Measurements from ENCODE around the gene ALPL. TPM values are rescaled to one million over a fixed set of nuclear protein-coding genes. Genes with fewer than 3 reads are reported as not detected.
A peak's percentile ranks its signal among the peaks of the same experiment; 100 is the strongest.

The ALPL gene
- total RNA-seq, 1 donor from 2014 or later, result 123 TPM

DNA sequence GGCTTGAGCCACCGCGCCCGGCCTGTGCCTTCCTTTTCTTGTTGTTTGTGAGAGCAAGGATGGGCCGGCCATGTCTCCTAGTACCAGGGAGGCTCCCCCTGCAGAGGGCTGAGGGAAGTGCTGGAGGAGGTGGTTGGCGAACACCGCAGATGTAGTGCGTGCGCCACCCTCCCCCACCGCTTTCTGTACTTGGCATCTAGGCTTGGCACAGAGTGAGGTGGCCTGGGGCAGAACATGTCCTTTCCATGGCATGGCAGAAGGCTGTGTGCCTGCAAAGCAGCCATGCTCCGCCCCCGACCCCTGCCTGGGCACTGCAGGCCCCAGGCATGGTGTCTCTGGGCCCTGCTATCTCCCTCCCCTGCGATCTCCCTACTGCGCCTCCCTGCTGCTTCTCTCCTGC, 30.7 kb downstream of the ALPL start:
- ATAC-seq (no peak), DNase-seq (peak; percentile 58)
- TF ChIP-seq, protein P1, sequence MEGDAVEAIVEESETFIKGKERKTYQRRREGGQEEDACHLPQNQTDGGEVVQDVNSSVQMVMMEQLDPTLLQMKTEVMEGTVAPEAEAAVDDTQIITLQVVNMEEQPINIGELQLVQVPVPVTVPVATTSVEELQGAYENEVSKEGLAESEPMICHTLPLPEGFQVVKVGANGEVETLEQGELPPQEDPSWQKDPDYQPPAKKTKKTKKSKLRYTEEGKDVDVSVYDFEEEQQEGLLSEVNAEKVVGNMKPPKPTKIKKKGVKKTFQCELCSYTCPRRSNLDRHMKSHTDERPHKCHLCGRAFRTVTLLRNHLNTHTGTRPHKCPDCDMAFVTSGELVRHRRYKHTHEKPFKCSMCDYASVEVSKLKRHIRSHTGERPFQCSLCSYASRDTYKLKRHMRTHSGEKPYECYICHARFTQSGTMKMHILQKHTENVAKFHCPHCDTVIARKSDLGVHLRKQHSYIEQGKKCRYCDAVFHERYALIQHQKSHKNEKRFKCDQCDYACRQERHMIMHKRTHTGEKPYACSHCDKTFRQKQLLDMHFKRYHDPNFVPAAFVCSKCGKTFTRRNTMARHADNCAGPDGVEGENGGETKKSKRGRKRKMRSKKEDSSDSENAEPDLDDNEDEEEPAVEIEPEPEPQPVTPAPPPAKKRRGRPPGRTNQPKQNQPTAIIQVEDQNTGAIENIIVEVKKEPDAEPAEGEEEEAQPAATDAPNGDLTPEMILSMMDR (IDR thresholded peaks at IDR 0.05), result no peak
- intact Hi-C loops (cut with DNase I), result no loop called here
- peaks cover 13% of the 10 kb centered on the region for H3K27me3 ChIP-seq (ENCODE audit: low read depth)
- no peaks in the 10 kb centered on the region for H3K36me3 ChIP-seq
- H3K4me3 ChIP-seq, result no peak overlapping the region
- no peak overlapping the region for H3K27ac ChIP-seq
- H3K9me3 ChIP-seq, result no peaks in the 10 kb centered on the region
- peaks cover 40% of the 10 kb centered on the region for H3K4me1 ChIP-seq

DNA sequence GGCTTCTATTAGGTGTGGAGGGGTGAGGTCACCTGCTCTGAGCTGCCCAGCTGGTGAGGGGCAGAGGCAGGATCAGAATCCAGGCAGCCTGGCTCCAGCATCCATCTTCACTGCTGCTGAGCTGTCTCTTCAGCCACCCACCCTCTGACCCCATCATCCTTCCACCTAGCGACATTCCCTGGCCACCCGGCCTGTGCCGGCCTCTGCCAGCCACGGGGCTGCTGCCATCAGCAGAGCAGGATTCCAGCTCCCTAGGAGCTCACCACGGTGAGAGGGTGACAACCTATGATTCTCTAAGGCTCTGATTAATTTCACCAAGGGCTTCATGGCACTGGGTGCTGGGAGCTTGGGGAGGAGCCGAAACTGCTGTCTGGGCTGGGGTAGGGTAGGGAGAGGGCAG, 32.1 kb downstream of the ALPL start:
- ATAC-seq (no peak), DNase-seq (no peak)
- no peak overlapping the region for H3K4me3 ChIP-seq
- H3K9me3 ChIP-seq, result no peaks in the 10 kb centered on the region
- TF ChIP-seq, protein P1 (IDR thresholded peaks at IDR 0.05), result no peak
- intact Hi-C loops (cut with DNase I), result no loop called here
- peaks cover 37% of the 10 kb centered on the region for H3K4me1 ChIP-seq
- peaks cover 13% of the 10 kb centered on the region for H3K27me3 ChIP-seq (ENCODE audit: low read depth)
- no peak overlapping the region for H3K27ac ChIP-seq
- H3K36me3 ChIP-seq, result no peaks in the 10 kb centered on the region

DNA sequence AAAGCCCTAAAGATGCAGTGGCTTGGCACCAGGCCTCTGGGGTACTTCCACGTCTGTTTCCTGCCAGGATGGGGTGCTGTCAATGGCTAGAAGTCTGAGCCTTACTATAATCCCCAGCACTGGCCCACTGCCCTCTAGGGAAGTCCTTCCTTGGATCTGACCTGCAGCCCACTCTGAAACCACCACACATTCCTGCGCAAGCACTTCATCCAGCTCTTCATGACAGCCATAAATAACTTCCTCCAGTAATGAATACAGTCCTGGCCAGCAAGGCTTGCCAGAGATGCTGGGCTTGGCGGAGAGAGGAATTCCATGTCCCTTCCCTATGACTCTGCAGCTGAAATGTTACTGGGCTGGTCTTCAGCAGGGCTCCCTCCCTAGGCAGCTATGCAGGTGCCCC, 32.6 kb downstream of the ALPL start:
- H3K9me3 ChIP-seq, result no peaks in the 10 kb centered on the region
- intact Hi-C loops (cut with DNase I), result no loop called here
- peaks cover 40% of the 10 kb centered on the region for H3K4me1 ChIP-seq
- H3K27me3 ChIP-seq (ENCODE audit: low read depth), result peaks cover 13% of the 10 kb centered on the region
- DNase-seq (no peak), ATAC-seq (peak in 1 of 2 donors; percentile 51)
- no peaks in the 10 kb centered on the region for H3K36me3 ChIP-seq
- H3K27ac ChIP-seq, result no peak overlapping the region
- TF ChIP-seq, protein P1 (IDR thresholded peaks at IDR 0.05), result no peak
- H3K4me3 ChIP-seq, result no peak overlapping the region

DNA sequence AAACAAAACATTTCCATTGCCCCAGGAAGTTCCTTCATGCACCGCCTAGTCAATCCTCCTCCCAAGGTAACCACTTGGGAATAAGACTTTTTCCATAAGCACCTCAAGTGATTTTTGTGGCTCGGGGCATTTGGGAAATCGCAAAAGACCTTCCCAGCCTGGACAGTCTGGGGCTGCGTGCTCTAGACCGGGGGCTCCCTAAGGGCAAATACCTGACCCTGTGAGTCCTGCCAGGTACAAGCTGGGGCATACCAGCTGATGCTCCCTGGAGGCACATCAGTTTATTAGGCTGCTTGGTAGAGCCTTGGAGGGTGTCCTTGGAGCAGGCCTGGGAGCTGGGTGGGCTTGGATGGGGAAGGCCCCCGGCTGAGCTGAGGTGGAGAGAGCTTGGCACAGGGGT, 34.4 kb downstream of the ALPL start:
- Histone ChIP-seq H3K4me3 (no peak overlapping the region), H3K27me3 (ENCODE audit: low read depth) (peaks cover 9% of the 10 kb centered on the region), H3K27ac (peak overlapping the region; percentile 48), H3K36me3 (no peaks in the 10 kb centered on the region), H3K9me3 (no peaks in the 10 kb centered on the region), H3K4me1 (peaks cover 25% of the 10 kb centered on the region)
- TF ChIP-seq, protein P1 (IDR thresholded peaks at IDR 0.05), result no peak
- DNase-seq, result no peak
- intact Hi-C loops (cut with DNase I), result no loop called here
- ATAC-seq, result peak; percentile 15 to 34

DNA sequence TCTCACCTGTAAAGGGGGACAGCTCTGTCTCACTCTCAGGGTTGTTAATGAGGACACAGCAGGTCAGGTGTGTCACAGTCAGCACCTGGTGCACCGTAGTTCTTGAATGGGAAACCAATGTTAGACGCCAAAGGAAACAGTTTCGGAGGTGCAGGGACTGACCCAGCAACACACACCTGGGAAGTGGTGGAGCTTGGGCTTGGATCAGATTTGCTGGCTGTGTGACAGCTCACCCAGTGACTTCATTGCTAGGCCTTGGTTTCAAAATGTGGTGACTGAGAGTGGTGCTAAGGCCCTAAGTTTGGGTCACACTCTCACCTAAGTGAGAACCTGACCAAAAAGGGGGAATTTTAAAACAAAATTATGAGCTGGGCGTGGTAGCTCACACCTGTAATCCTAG, 34.9 kb downstream of the ALPL start:
- DNase-seq (no peak), ATAC-seq (peak in 1 of 2 donors; percentile 5)
- Histone ChIP-seq H3K27me3 (ENCODE audit: low read depth) (peaks cover 9% of the 10 kb centered on the region), H3K36me3 (no peaks in the 10 kb centered on the region), H3K9me3 (no peaks in the 10 kb centered on the region), H3K4me3 (no peak overlapping the region), H3K4me1 (peaks cover 20% of the 10 kb centered on the region), H3K27ac (peak overlapping the region; percentile 48)
- intact Hi-C loops (cut with DNase I), result no loop called here
- TF ChIP-seq, protein P1 (IDR thresholded peaks at IDR 0.05), result no peak

All from lower lobe of right lung (tissue), 2 donors.